GM08714 (cell line): ENCODE measurements around the gene ASPM.

Experiments
- H3K4me3 ChIP-seq: fragments of 200-500 bp; sonication (Bioruptor generic); 2 replicates; pipeline ENCODE4 v1.5.1; 2014; ENCODE audit warnings: mild to moderate bottlenecking, low read length, inconsistent platforms
- ZNF274 ChIP-seq: IDR thresholded peaks from 2 replicates; pipeline ENCODE4 v1.6.1; 2012; ENCODE audit warnings: mild to moderate bottlenecking, low read depth, low read length

Gene ASPM

GRCh38 chr1:197146101-197147095, at the start of gene ASPM:
Gene ASPM, minus strand, starts transcription at chr1:197146669. Its CDS starts 232 bp downstream, at chr1:197146437.
- peak within 1 kb of the TSS; percentile 85 for H3K4me3 ChIP-seq
- no peak for TF ChIP-seq ZNF274

- no peak overlapping the region for H3K4me3 ChIP-seq
These were observed 48.6 kb upstream of the ASPM start for GRCh38 chr1:197195100-197195499.

GRCh38 chr1:197184190-197184589, 37.7 kb upstream of the ASPM start:
- TF ChIP-seq ZNF274: no peak

More at GRCh38 chr1:197195100-197195499, 48.6 kb upstream of the ASPM start:
- TF ChIP-seq ZNF274: no peak

GRCh38 chr1:197183195-197183748, 36.8 kb upstream of the ASPM start:
- no peak for TF ChIP-seq ZNF274
- H3K4me3 ChIP-seq: no peak overlapping the region

More at GRCh38 chr1:197184190-197184589, 37.7 kb upstream of the ASPM start:
- no peak overlapping the region for H3K4me3 ChIP-seq

DNA sequence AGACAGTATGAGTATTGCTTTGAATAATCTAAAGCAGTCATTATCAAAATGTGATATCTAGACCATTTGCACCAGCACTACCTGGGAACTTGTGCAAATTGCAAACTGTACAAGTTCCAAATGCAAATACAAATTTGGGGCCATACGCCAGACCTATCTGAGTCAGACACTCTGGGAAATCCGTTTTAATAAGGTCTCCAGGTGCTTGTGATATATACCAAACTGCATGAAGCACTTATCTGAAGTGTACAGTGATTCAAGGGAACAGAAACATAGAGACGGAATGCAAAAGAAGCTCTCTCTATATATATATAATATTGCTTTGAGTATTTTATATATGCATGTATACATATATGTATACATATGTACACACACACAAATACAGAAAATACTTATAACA, 36.2 kb upstream of the ASPM start:
- no peak overlapping the region for H3K4me3 ChIP-seq

GRCh38 chr1:197181982-197182381, 35.5 kb upstream of the ASPM start:
- no peak overlapping the region for H3K4me3 ChIP-seq
- TF ChIP-seq ZNF274: no peak

More for the DNA sequence above, 36.2 kb upstream of the ASPM start:
- TF ChIP-seq ZNF274: no peak

DNA sequence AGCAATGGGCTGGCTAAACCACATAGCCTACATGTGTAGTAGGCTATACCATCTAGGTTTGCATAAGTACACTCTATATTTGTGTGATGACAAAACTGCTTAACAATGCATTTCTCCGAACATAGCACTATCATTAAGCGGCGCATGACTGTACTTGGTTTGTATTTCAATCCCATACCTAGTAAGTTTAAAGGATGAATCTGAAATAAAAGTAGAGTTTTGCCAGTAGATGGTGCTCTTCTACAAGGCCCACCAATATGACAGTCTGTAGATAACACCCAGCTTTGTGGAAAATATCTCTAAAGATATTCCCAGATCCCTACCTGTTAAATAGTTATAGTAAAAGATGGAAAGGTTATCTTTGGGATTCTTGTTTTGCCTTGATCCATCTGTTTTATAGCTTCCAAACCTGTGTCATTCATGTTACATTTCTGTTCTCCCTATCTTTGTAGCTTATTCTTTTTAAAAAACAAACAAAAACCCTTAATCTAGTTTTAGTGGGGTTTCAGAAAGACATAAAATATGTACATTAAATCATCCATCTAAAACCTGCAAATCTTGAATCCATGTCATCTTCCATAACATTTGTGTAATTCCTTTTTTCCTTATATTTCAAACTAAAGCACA, 33.9 kb upstream of the ASPM start:
- H3K4me3 ChIP-seq: no peak overlapping the region
- no peak for TF ChIP-seq ZNF274

- no peak overlapping the region for H3K4me3 ChIP-seq
- TF ChIP-seq ZNF274: no peak
These were observed 32.5 kb upstream of the ASPM start for GRCh38 chr1:197178998-197179397.

- no peak for TF ChIP-seq ZNF274
- H3K4me3 ChIP-seq: no peak overlapping the region
These were observed 28.3 kb upstream of the ASPM start for GRCh38 chr1:197174818-197175217.

GRCh38 chr1:197173571-197174507, 27.4 kb upstream of the ASPM start:
- no peak for TF ChIP-seq ZNF274
- no peak overlapping the region for H3K4me3 ChIP-seq

DNA sequence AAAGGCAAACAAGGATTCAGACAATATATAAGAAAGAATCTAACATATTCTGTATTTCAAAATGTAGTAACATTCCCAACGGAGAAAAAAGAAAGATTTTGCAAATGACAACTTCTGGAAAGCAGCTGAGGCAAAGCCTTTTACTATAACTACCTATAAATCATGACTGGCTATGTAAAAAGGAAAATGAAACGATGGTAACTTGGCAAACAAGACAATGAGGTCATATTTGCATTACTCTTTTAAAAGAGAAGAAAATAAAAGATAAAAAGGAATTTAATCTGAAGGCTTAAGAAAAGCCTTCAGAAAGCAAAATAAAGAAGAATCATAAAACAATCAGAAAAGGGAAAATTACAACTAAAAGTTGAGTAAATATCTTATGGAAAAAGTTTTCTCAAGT, 25.1 kb upstream of the ASPM start:
- no peak overlapping the region for H3K4me3 ChIP-seq

DNA sequence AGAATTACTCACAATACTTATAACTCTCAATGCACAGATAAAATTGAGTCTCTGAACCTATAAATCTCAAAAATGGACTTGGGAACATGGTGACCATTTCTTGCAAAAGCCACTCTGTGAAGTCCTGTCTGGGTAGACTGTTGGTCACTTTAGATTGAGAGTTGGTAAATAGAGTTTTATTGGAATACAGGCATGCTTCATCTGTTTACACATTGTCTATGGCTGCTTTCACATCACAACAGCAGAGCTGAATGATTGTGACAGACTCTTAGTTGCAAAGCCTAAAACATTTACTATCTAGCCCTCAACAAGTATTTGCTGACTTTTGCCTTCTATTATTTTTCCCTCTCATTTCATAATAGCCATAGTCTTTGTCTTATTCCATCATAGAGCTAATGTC, 24.1 kb upstream of the ASPM start:
- no peak overlapping the region for H3K4me3 ChIP-seq
- TF ChIP-seq ZNF274: no peak

More for the DNA sequence above, 25.1 kb upstream of the ASPM start:
- no peak for TF ChIP-seq ZNF274

- H3K4me3 ChIP-seq: no peak overlapping the region
- no peak for TF ChIP-seq ZNF274
These were observed 13.0 kb upstream of the ASPM start for GRCh38 chr1:197159461-197159860.
